HL-60 (cell line): Measurements from ENCODE around the gene CDS2.

Experiments used
- CTCF ChIP-seq: IDR thresholded peaks from one replicate; pipeline ENCODE4 v1.5.1; 2011; ENCODE audit warnings: low read length, control low read depth, inconsistent platforms; ENCODE audit not compliant: insufficient read depth
- POLR2AphosphoS5 ChIP-seq: IDR thresholded peaks from 2 replicates; pipeline ENCODE4 v1.6.1; 2012; ENCODE audit warnings: low read depth
- REST ChIP-seq: IDR thresholded peaks from 2 replicates; pipeline ENCODE4 v1.6.1; 2012; ENCODE audit warnings: low read depth; ENCODE audit not compliant: insufficient replicate concordance
- SPI1 ChIP-seq: IDR thresholded peaks from 2 replicates; pipeline ENCODE4 v1.6.1; 2012; ENCODE audit warnings: low read depth, mild to moderate bottlenecking, borderline replicate concordance

GRCh38 chr20:5203380-5203779 lies 76.6 kb downstream of the CDS2 start:
- TF ChIP-seq REST (no peak), CTCF (no peak), POLR2AphosphoS5 (no peak), SPI1 (no peak)
